Thoracic aorta endothelial cell (primary cell): ENCODE data around the gene CTNNA2. TPM values are rescaled to one million over a fixed set of nuclear protein-coding genes. Genes with fewer than 3 reads are reported as not detected.

ENCODE experiments used
- small RNA-seq: library from RNA; depleted of rRNA; stranded (forward); fragments of <200 nt; gene quantifications from one replicate; pipeline ENCODE3, GENCODE V24; 2012
- total RNA-seq: library from RNA; depleted of rRNA; stranded (reverse); fragments of >200 nt; gene quantifications from 2 replicates; pipeline ENCODE4 v1.2.3, GENCODE V29; 2012

The CTNNA2 gene
- total RNA-seq, result not detected in 2 replicates

GRCh38 chr2:79512442-79513401, at the start of gene CTNNA2:
Gene CTNNA2 (plus strand): TSS chr2:79513051.

GRCh38 chr2:80303909-80304837, 791.3 kb downstream of the CTNNA2 start, which contains the start of gene LRRTM1:
Gene LRRTM1 (minus strand): TSS chr2:80304752. CDS start chr2:80303819, 933 bp downstream.

Small RNAs within 50 kb of the gene (small RNA-seq; reads per million reads assigned to genes)
- gene MIR4264, result not detected
- gene MIR8080, result not detected
- gene RNU6-561P, result not detected
